NCI-H526 (cell line): ENCODE results near the gene CHRNG.
"Not testable (repeated sequence)": the region's sequence is repeated elsewhere in the genome, so short reads cannot be mapped to it uniquely, and the experiment has no call there.

Experiments used
- DNase-seq, 2 experiments: peaks; one replicate each; lab custom pipeline; 2025; lab: John Stamatoyannopoulos, UW

The CHRNG gene

GRCh38 chr2:232543928-232544631 is 4.6 kb downstream of the CHRNG start:
- no peak for DNase-seq

DNA sequence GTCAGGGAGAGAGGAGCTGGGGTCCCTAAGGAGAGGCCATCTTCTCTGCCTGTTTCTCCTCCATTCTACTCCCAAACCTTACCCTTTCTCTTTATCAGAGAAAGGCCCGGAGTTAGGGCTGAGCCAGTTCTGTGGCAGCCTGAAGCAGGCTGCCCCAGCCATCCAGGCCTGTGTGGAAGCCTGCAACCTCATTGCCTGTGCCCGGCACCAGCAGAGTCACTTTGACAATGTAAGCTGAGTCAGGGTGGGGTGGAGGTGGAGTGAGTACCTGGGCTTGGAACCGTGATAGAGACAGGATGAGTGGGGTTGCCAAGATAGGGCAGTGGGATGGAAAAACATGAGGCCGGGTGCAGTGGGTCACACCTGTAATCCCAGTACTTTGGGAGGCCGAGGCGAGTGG is 5.2 kb downstream of the CHRNG start:
- DNase-seq = no peak

DNA sequence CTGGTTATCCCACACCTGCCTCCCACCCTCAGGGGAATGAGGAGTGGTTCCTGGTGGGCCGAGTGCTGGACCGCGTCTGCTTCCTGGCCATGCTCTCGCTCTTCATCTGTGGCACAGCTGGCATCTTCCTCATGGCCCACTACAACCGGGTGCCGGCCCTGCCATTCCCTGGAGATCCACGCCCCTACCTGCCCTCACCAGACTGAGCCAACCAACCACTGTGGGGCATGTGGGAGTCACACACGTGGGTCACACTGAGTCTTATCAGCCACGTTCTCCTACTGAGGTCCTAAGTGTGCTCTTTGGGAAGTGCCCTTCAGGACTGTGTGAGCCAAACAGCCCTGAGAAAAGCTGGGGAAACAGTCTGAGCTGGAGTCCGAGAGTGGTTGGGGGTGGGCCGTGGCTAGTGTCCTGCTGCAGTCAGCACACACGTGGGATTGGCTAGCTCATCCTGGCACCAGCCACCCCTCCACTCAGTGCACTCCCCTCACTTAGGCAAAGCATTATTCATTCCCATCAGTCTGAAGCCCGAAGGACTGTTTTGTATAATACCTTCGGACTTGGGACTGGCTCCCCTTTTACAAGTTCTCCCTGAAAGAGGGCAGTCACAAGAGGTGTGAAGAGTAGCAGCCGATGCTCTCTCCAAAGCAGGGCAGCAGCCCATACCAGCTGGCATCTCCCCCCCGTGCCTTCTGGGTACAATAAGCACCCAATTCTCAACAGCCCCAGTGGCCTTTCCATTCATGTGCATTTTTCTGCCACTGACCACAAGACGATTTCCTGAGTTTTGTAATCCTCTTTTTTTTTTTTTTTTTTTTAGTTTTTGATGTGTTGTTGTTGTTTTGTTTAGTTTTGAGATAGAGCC is 6.3 kb downstream of the CHRNG start:
- no peak for DNase-seq

GRCh38 chr2:232547991-232548390 is 8.5 kb downstream of the CHRNG start:
- no peak for DNase-seq

DNA sequence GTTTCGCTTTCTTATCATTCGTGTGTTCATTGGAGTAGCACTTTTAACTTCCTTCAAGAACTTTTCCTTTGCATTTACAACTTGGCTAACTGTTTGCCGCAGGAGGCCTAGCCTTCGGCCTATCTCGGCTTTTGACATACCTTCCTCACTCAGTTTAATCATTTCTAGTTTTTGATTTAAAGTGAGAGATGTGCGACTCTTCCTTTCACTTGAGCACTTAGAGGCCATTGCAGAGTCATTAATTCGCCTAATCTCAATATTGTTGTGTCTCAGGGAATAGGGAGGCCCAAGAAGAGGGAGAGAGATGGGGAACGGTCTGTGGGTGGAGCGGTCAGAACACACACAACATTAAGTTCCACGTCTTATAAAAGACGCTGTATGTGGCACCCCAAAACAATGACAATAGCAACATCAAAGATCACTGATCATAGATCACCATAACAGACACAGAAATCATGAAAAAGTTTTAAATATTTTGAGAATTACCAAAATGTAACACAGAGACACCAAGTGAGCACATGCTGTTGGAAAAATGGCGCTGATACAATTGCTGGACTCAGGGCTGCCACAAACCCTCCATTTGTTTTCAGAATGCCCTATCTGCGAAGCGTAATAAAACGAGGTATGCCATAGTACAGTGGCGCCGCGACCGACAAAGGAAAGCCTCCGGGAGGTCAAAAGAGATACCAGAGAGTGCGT is 10.3 kb downstream of the CHRNG start:
- no peak for DNase-seq

GRCh38 chr2:232550354-232551249 is 11.1 kb downstream of the CHRNG start, which contains the start of the genes EIF4E2 and TIGD1:
EIF4E2 (plus strand) TSS chr2:232550689; CDS start chr2:232550725, 36 bp downstream.
TIGD1 (minus strand) TSS chr2:232550557; CDS start chr2:232549882, 675 bp downstream.
- peak; percentile 85 to 96 for DNase-seq

GRCh38 chr2:232551250-232551638 is 11.8 kb downstream of the CHRNG start:
- DNase-seq = no peak

DNA sequence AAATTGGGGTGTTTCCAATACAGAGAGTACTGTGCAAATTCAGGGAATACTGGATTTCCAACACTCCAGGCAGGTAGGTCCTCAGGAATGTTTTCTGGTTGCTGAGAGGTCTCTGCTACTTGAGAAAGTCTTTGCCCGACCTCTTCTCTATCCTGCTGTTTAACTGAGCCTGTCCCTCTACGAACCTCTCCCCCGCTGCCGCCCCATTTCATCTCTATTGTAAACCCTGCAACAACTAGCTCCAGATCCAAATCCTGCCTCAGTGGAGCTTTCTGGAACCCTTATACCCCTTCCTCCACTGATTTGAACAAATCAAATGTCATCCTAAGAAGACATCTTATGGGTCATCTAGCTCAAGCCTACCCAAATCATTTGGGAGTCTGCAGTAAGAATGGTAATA is 12.3 kb downstream of the CHRNG start:
- DNase-seq = no peak

DNA sequence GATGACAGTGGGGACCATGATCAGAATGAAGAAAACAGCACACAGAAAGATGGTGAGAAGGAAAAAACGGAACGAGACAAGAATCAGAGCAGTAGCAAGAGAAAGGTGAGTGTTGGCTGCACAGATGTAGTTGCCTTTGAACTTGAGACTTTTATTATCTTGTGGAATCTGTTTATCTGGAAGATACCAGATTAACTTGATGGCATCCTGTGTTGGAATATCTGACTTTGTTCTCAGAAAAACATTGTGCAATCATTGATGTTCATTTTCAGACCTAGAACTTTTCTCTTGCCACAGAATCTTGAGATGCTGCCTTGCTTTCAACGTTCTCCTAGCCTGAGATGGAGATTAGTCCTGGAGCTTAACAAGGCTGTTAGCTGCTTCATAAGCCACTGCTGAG is 16.9 kb downstream of the CHRNG start:
- DNase-seq = no peak

DNA sequence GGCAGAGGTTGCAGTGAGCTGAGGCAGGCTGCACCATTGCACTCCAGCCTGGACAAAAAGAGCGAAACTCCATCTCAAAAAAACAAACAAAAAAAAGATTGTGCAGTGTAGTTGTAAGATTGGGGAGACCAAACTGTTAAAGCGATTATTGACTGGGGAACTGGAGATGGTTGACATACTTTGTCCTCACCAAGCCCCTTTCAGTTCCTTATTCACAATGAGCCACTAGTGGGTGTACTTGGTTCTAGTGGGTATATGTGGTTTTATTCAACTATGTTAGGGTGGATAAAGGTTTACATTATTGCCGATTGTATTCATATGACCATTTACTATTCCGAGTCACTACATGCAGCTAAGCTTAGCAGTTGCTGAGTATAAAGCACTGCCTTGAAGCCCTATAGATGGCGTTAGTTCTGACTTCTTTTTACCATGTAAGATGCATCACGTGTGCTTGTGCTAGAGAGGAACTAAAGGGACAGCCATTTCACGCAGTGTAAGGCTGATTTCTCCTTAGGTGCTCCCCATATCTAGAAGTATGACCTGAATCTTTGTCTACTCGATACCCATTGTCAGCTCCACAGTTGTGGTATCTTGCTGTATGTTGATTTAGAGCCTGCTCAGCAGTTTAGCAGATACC is 23.1 kb downstream of the CHRNG start:
- DNase-seq = no peak

DNA sequence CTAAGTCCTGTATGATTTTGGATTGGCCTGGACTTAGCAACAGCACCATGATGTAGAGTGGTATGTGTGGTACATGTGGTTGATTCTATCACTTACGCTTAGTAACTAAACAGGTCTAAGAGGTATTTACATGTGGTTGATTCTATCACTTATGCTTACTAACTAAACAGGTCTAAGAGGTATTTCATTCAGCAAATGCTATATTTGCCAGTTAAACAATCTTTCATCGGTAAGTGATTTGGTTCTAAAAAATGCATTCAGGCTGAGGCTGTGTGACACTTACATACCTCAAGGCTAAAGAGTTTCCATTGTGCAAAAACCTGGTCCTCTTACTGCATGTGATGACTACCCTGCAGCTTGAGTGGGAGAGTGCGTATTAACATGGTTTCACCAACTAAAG is 24.1 kb downstream of the CHRNG start:
- no peak for DNase-seq

GRCh38 chr2:232567721-232568120 is 28.2 kb downstream of the CHRNG start:
- no peak for DNase-seq

DNA sequence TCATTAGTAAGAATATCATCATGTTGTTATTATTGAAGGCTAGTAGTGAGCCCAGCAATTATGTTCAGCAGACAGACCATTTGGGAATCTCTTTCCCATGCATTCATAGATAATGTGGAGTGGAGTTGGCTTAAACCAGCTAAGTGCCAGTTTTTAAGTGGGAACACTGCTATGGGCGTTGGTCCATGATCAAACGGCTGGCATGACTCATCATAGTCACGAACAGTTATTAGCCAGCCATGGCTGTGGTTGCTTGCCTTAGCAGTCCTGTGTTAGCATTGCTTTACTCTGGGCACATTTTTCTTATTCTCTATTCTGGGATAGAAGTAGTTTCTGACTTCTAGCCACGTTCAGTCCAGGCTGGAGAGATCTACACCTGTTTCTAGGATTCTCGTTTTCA is 28.7 kb downstream of the CHRNG start:
- DNase-seq = no peak

DNA sequence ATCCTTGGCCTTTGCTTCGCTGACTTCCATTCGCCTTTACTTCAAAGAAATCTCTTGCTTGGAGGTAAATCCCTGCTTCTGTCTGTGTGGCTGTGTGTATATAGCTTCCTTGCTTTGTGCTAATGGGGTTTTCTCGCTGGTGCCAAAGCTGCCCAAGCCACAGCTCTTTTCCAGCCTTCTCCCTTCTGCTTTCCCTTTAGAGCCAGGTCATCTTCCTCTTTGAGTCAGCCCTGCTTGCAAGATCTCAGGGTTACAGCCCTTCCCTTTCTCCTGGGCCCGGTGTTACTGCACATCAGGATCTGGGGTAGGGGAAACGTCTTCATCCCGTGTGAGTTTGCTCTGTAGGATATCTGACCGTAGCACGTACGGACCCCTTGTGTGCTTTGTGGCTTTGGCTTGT is 30.0 kb downstream of the CHRNG start:
- no peak for DNase-seq

- not testable (repeated sequence) for DNase-seq
Measured at GRCh38 chr2:232570481-232570880, 31.0 kb downstream of the CHRNG start.

- DNase-seq = no peak
Measured at GRCh38 chr2:232571026-232571474, 31.6 kb downstream of the CHRNG start.

DNA sequence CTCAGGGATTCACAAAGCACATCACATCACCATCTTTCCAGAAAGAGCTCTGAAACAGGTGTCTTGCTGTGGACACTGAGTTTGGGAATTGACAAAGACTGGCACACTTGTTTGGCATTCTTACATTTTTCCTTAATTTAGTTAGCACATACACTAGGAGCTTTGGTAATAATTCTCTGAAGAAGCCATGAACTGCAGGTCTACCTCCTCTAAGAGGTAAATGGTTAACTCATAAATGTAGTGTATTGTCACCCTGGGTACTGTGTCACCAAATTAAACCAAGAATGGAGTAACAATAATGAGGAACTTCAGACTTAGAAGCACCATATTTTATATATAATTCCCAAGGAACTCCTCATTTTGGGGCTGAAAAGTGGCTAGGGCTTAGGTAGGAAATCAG is 33.5 kb downstream of the CHRNG start:
- no peak for DNase-seq

- no peak for DNase-seq
Measured at GRCh38 chr2:232573771-232574435, 34.4 kb downstream of the CHRNG start.

DNA sequence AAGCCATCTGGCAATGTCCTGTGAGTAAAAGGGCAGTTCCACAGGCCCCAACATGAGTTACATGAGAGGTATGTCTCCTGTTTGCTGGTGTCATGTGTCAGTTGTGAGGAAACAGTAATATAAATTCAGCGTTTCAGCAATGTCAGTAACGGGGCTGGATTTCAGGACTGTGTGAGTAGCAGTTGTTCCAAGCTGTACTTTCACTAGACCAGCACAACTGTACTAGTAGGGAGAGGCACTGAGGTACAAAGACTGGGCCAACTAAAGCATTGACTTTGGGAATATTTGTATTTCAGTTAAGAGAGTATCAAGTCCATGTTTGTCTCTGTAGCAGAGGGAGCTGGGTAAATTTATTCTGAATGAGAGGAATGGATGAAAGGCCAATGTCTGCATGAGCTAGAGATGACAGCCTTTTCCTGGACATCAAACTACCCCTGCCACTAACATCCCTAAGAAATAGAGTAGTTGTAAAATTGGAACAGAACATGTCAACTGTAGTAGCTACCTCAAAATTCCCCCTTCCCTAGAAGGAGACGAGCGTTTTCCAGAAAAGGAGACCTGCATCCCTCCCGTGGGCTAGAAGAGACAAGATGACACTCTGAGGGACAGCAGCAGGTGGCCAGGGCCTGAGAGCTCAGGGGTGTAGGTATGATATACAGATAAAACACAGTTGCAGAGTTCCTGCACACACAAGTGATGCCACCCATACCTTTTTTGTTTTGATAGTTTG is 35.3 kb downstream of the CHRNG start:
- no peak for DNase-seq

DNA sequence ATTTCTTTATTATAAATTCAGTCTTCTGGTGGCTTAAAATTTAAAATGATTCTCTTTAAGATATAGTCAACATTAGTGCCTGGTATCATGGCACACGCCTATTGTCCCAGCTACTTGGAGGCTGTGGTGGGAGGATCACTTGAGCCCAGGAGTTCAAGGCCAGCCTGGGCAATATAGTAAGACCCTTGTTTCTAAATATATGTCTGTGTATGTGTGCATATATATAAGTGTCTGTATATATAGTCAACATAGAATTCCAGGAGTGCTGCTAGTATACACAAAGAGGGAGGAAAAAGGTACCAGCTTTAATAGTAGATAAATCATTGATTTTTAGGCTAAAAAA is 35.9 kb downstream of the CHRNG start:
- no peak for DNase-seq
